HepG2 (cell line): ENCODE measurements around the gene RASL10B. TPM values are rescaled to one million over a fixed set of nuclear protein-coding genes. Genes with fewer than 3 reads are reported as not detected.

Experiments used
- CTCF ChIP-seq: sonication (generic); formaldehyde crosslinking; IDR thresholded peaks from 2 replicates; pipeline ENCODE4 v1.5.0; 2020; ENCODE audit warnings: mild to moderate bottlenecking, missing genetic modification reagents, moderate library complexity
- IRF2 ChIP-seq: IDR thresholded peaks from 2 replicates; pipeline ENCODE4 v1.6.1; 2018; ENCODE audit warnings: missing genetic modification reagents, missing compliant biosample characterization
- IRX3 ChIP-seq: sonication (generic); formaldehyde crosslinking; IDR thresholded peaks from 2 replicates; pipeline ENCODE4 v1.8.1; 2023; ENCODE audit warnings: mild to moderate bottlenecking, low read depth, missing genetic modification reagents, borderline replicate concordance
- KDM2A ChIP-seq: sonication (generic); formaldehyde crosslinking; IDR thresholded peaks from 2 replicates; pipeline ENCODE4 v1.4.0; 2020; ENCODE audit warnings: low read depth, missing genetic modification reagents, borderline replicate concordance
- MAFF ChIP-seq: IDR thresholded peaks from 2 replicates; pipeline ENCODE4 v1.6.1; 2011; ENCODE audit warnings: low read depth, low read length, improper control_type of control experiment
- MIER2 ChIP-seq: IDR thresholded peaks from 2 replicates; pipeline ENCODE4 v1.6.1; 2016; ENCODE audit warnings: missing biosample characterization, missing genetic modification reagents
- NAIF1 ChIP-seq: sonication (generic); formaldehyde crosslinking; IDR thresholded peaks from 2 replicates; pipeline ENCODE4 v1.5.0; 2020; ENCODE audit warnings: mild to moderate bottlenecking, missing genetic modification reagents, borderline replicate concordance
- NFE2 ChIP-seq: sonication (generic); formaldehyde crosslinking; IDR thresholded peaks from 2 replicates; pipeline ENCODE4 v1.4.0; 2020; ENCODE audit warnings: missing genetic modification reagents
- NFKB2 ChIP-seq: sonication (generic); formaldehyde crosslinking; IDR thresholded peaks from 2 replicates; pipeline ENCODE4 v1.4.0; 2020; ENCODE audit warnings: missing genetic modification reagents, borderline replicate concordance
- PAF1 ChIP-seq: IDR thresholded peaks from 2 replicates; pipeline ENCODE4 v1.6.1; 2016; ENCODE audit warnings: missing genetic modification reagents, missing compliant biosample characterization
- PATZ1 ChIP-seq: sonication (generic); formaldehyde crosslinking; IDR thresholded peaks from 2 replicates; pipeline ENCODE4 v1.4.0; 2020; ENCODE audit warnings: missing genetic modification reagents
- PLSCR1 ChIP-seq: sonication (generic); formaldehyde crosslinking; IDR thresholded peaks from 2 replicates; pipeline ENCODE4 v1.5.0; 2020; ENCODE audit warnings: missing genetic modification reagents, mild to moderate bottlenecking, borderline replicate concordance
- RORA ChIP-seq: sonication (generic); formaldehyde crosslinking; IDR thresholded peaks from 2 replicates; pipeline ENCODE4 v1.5.0; 2020; ENCODE audit warnings: mild to moderate bottlenecking, missing genetic modification reagents, moderate library complexity
- SKI ChIP-seq: fragments of 450-650 bp; IDR thresholded peaks from one replicate; pipeline ENCODE4 v1.6.1; 2018; ENCODE audit warnings: mild to moderate bottlenecking; ENCODE audit not compliant: partially characterized antibody
- SMC3 ChIP-seq: IDR thresholded peaks from 2 replicates; pipeline ENCODE4 v1.6.1; 2011; ENCODE audit warnings: low read length, improper control_type of control experiment
- SOX5 ChIP-seq: IDR thresholded peaks from 2 replicates; pipeline ENCODE4 v1.6.1; 2016; ENCODE audit warnings: borderline replicate concordance
- STAG1 ChIP-seq: sonication (generic); formaldehyde crosslinking; IDR thresholded peaks from 2 replicates; pipeline ENCODE4 v1.4.0; 2020; ENCODE audit warnings: missing genetic modification reagents
- TBX3 ChIP-seq: fragments of 450-650 bp; IDR thresholded peaks from 2 replicates; pipeline ENCODE4 v1.6.1; 2017; ENCODE audit warnings: antibody characterized with exemption, mild to moderate bottlenecking, inconsistent platforms, borderline replicate concordance
- TEAD3 ChIP-seq: optimal IDR thresholded peaks from 2 replicates; pipeline ENCODE3; 2016; ENCODE audit warnings: borderline replicate concordance
- ZBTB46 ChIP-seq: sonication (generic); formaldehyde crosslinking; IDR thresholded peaks from 2 replicates; pipeline ENCODE4 v1.4.0; 2020; ENCODE audit warnings: mild to moderate bottlenecking, missing genetic modification reagents, borderline replicate concordance
- ZNF230 ChIP-seq: sonication (generic); formaldehyde crosslinking; IDR thresholded peaks from 2 replicates; pipeline ENCODE4 v1.4.0; 2020; ENCODE audit warnings: mild to moderate bottlenecking, missing genetic modification reagents
- ZNF232 ChIP-seq: sonication (generic); formaldehyde crosslinking; IDR thresholded peaks from 2 replicates; pipeline ENCODE4 v1.4.0; 2020; ENCODE audit warnings: missing genetic modification reagents, borderline replicate concordance
- ZNF451 ChIP-seq: sonication (generic); formaldehyde crosslinking; IDR thresholded peaks from 2 replicates; pipeline ENCODE4 v1.5.0; 2020; ENCODE audit warnings: mild to moderate bottlenecking, missing genetic modification reagents
- ZNF629 ChIP-seq: sonication (generic); formaldehyde crosslinking; conservative IDR thresholded peaks from 2 replicates; pipeline ENCODE4 v1.5.0; 2020; ENCODE audit warnings: missing genetic modification reagents
- ZNF773 ChIP-seq: sonication (generic); formaldehyde crosslinking; IDR thresholded peaks from 2 replicates; pipeline ENCODE4 v1.4.0; 2020; ENCODE audit warnings: missing genetic modification reagents, borderline replicate concordance
- ZNF839 ChIP-seq: sonication (generic); formaldehyde crosslinking; IDR thresholded peaks from 2 replicates; pipeline ENCODE4 v1.4.0; 2020; ENCODE audit warnings: missing genetic modification reagents, mild to moderate bottlenecking, borderline replicate concordance
- polyA plus RNA-seq, 8 experiments: library from polyadenylated mRNA; depleted of rRNA in 3 of 8; stranded (reverse) in 7 of 8; unstranded in 1 of 8; fragments of >200 nt; fragmentation: Illumina TruSeq in 4 of 8; extraction: Trizol in 4 of 8; gene quantifications; 2 replicates each; pipeline versions ENCODE4 v1.2.1 to v1.2.3, GENCODE V29; 2011 to 2016; ENCODE audit warnings: low read depth in 4 of 8, missing spikeins in 1 of 8, mixed read lengths in 1 of 8; ENCODE audit not compliant: insufficient read depth in 1 of 8
- total RNA-seq, 5 experiments: library from RNA; depleted of rRNA; stranded (reverse); fragments of >200 nt; fragmentation: Illumina TruSeq; extraction: Trizol; gene quantifications; 2 replicates each; pipeline ENCODE4 v1.2.3, GENCODE V29; 2016; ENCODE audit warnings: low read depth in 1 of 5

RASL10B gene
- total and polyA plus RNA-seq, 2 of the 13 experiments (the other 11 are each of a cell fraction or from before 2014, with no cell fraction given): 8.8 to 11.0 TPM

- TF ChIP-seq PATZ1: peak; percentile 28; the same call in 1 of the 2 replicates
- TF ChIP-seq KDM2A (CRISPR knock-in tag): peak; percentile 28; the same call in 1 of the 2 replicates
- no peak for TF ChIP-seq SOX5 (CRISPR knock-in tag)
- no peak for TF ChIP-seq RORA (CRISPR knock-in tag)
- no peak for TF ChIP-seq PLSCR1 (CRISPR knock-in tag)
- no peak for TF ChIP-seq NFE2
- TF ChIP-seq SKI: no peak
- TF ChIP-seq TBX3: no peak
- peak; percentile 45 for TF ChIP-seq TEAD3
- no peak for TF ChIP-seq NFKB2 (CRISPR knock-in tag)
- no peak for TF ChIP-seq ZNF451 (CRISPR knock-in tag)
- no peak for TF ChIP-seq IRX3
- peak; percentile 96 for TF ChIP-seq CTCF (CRISPR knock-in tag)
- TF ChIP-seq IRF2 (CRISPR knock-in tag): 0 out of 2 replicates have a peak, but pooled peaks have one; percentile 23
- no peak for TF ChIP-seq ZNF232 (CRISPR knock-in tag)
- TF ChIP-seq ZNF773 (CRISPR knock-in tag): no peak
- no peak for TF ChIP-seq ZBTB46
- TF ChIP-seq PAF1 (CRISPR knock-in tag): no peak
- peak; percentile 86 for TF ChIP-seq SMC3
- peak; percentile 57; the same call in 1 of the 2 replicates for TF ChIP-seq MIER2 (CRISPR knock-in tag)
- TF ChIP-seq STAG1 (CRISPR knock-in tag): peak; percentile 95
- TF ChIP-seq MAFF: 0 out of 2 replicates have a peak, but pooled peaks have one; percentile 20
- no peak for TF ChIP-seq ZNF839 (CRISPR knock-in tag)
- TF ChIP-seq ZNF629 (CRISPR knock-in tag): no peak
- no peak for TF ChIP-seq NAIF1
- 0 out of 2 replicates have a peak, but pooled peaks have one; percentile 40 for TF ChIP-seq ZNF230
Measured at GRCh38 chr17:35747540-35748017, 16.1 kb downstream of the RASL10B start (continued).
